ENCODE results near the gene ZFP90.
A peak's percentile ranks its signal among the peaks of the same experiment; 100 is the strongest.

Gene ZFP90

GRCh38 chr16:68517606-68518166 is 21.4 kb upstream of the ZFP90 start:
- H3K4me3 ChIP-seq (ENCODE audit: low read depth, low read length): no peak overlapping the region
- TF ChIP-seq CTCF (IDR thresholded peaks at IDR 0.05; ENCODE audit: insufficient read depth, low read depth, low read length, missing control alignments): no peak
- no peak for DNase-seq (ENCODE audit: low read depth)

GRCh38 chr16:68519225-68519745 is 19.8 kb upstream of the ZFP90 start:
- no peak overlapping the region for H3K4me3 ChIP-seq (ENCODE audit: low read depth, low read length)
- no peak for TF ChIP-seq CTCF (IDR thresholded peaks at IDR 0.05; ENCODE audit: insufficient read depth, low read depth, low read length, missing control alignments)
- no peak for DNase-seq (ENCODE audit: low read depth)

DNA sequence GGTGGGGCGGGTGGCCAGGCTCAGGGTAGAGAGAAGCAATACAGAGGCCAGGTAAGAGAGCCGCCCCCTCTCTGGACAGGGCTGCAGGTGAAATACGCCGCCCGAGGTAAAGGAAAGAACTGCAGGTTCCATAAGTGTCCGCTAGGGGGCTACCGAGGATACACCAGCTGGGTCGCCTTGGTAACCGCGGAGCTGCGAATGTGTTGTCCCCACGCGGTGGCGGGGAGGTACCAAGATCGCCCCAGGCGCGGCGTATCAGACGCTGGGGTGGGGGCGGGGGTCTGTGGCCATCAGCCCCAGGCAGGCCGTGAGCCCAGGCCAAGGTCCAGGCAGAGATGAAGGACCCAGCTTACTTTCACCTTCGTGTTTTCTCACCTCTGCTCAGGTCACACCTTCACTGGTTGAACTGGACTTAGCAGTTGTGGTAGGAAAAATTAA is 18.4 kb upstream of the ZFP90 start:
- DNase-seq (ENCODE audit: low read depth): peak; percentile 90
- peak; percentile 100 for TF ChIP-seq CTCF (IDR thresholded peaks at IDR 0.05; ENCODE audit: insufficient read depth, low read depth, low read length, missing control alignments)
- no peak overlapping the region for H3K4me3 ChIP-seq (ENCODE audit: low read depth, low read length)

GRCh38 chr16:68524069-68524820 is 14.8 kb upstream of the ZFP90 start:
- DNase-seq (ENCODE audit: low read depth): no peak
- TF ChIP-seq CTCF (IDR thresholded peaks at IDR 0.05; ENCODE audit: insufficient read depth, low read depth, low read length, missing control alignments): no peak

GRCh38 chr16:68526143-68526781 is 12.8 kb upstream of the ZFP90 start:
- DNase-seq (ENCODE audit: low read depth): no peak
- H3K4me3 ChIP-seq (ENCODE audit: low read depth, low read length): no peak overlapping the region
- no peak for TF ChIP-seq CTCF (IDR thresholded peaks at IDR 0.05; ENCODE audit: insufficient read depth, low read depth, low read length, missing control alignments)

More at GRCh38 chr16:68524069-68524820, 14.8 kb upstream of the ZFP90 start:
- no peak overlapping the region for H3K4me3 ChIP-seq (ENCODE audit: low read depth, low read length)

DNA sequence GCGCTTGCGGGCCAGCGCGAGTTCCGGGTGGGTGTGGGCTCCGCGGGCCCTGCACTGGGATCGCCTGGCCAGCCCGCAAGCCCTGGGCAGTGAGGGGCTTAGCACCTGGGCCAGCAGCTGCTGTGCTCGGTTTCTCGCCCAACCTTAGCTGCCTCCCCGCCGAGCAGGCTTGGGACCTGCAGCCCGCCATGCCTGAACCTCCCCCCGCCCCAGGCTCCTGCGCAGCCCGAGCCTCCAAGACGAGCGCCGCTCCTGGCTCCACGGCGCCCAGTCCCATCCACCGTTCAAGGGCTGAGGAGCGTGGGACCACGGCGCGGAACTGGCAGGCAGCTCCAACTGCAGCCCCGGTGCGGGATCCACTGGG is 12.3 kb upstream of the ZFP90 start:
- H3K4me3 ChIP-seq (ENCODE audit: low read depth, low read length): no peak overlapping the region
- no peak for DNase-seq (ENCODE audit: low read depth)
- no peak for TF ChIP-seq CTCF (IDR thresholded peaks at IDR 0.05; ENCODE audit: insufficient read depth, low read depth, low read length, missing control alignments)
